ENCODE results near the gene NFIX. TPM values are rescaled to one million over a fixed set of nuclear protein-coding genes. Genes with fewer than 3 reads are reported as not detected.

The NFIX gene
- total RNA-seq, 4 donors from 2014 or later = 39.8 to 55.8 (median 48.2) TPM

GRCh38 chr19:13087795-13088537, 92.7 kb downstream of the NFIX start:
- Histone ChIP-seq H3K4me3 (no peak overlapping the region), H3K27ac (peak overlapping the region in 1 of 4 donors; percentile 17), H3K36me3 (peaks cover 0 to 60% (median 0%) of the 10 kb centered on the region in 3 donors), H3K9me3 (no peaks in the 10 kb centered on the region), H3K4me1 (peaks cover 0 to 64% (median 30%) of the 10 kb centered on the region in 4 donors), H3K27me3 (no peaks in the 10 kb centered on the region)
- no peak for DNase-seq (ENCODE audit: low spot score in 2 of 2)
- TF ChIP-seq, protein P1, sequence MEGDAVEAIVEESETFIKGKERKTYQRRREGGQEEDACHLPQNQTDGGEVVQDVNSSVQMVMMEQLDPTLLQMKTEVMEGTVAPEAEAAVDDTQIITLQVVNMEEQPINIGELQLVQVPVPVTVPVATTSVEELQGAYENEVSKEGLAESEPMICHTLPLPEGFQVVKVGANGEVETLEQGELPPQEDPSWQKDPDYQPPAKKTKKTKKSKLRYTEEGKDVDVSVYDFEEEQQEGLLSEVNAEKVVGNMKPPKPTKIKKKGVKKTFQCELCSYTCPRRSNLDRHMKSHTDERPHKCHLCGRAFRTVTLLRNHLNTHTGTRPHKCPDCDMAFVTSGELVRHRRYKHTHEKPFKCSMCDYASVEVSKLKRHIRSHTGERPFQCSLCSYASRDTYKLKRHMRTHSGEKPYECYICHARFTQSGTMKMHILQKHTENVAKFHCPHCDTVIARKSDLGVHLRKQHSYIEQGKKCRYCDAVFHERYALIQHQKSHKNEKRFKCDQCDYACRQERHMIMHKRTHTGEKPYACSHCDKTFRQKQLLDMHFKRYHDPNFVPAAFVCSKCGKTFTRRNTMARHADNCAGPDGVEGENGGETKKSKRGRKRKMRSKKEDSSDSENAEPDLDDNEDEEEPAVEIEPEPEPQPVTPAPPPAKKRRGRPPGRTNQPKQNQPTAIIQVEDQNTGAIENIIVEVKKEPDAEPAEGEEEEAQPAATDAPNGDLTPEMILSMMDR (IDR thresholded peaks at IDR 0.05) = no peak
- TF ChIP-seq POLR2A (IDR thresholded peaks at IDR 0.05) (no peak), EP300 (IDR thresholded peaks at IDR 0.05) (no peak)
- 85 to 88% methylated on average over 37 of the region's 37 CpGs for WGBS, 2 donors

DNA sequence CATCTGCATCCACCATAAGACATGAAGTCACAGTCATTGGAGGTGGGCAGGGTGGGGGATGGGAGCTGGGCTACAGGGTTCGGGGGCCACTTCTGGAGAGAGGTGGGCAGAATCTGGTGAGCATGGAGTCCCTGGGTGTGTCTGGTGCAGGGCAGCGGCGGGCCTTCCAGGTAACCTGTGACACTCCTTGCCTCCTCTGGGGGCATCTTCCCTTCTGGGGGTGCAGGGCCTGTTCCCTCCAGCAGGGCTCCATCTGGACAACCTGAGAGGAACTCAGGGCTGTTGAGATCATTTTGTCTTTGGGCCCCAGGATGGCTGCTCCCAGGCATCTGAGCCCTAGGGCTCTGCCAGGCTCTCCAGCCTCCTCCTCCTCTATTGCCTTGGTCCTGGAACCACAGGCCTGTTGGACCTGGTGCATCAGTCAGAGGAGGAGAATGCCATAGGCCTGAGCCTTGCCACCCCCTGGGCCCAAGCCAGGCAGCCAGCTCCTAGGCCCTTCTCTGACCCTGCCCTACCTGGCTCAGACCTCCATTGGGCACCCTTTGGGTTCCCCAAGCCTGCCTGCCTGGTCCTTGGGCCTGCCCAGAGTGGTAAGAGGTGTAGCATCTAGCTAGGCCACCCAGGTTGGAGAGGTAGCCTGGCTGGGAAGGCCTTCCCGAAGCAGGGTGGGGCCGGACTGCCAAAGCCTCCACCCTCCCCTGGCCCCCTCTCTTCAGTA, 94.0 kb downstream of the NFIX start:
- Histone ChIP-seq H3K27ac (peak overlapping the region in 3 of 4 donors; percentile 21 to 88 (median 88)), H3K9me3 (no peaks in the 10 kb centered on the region), H3K4me1 (peaks cover 0 to 67% (median 41%) of the 10 kb centered on the region in 4 donors), H3K4me3 (no peak overlapping the region), H3K27me3 (no peaks in the 10 kb centered on the region), H3K36me3 (peaks cover 0 to 46% (median 0%) of the 10 kb centered on the region in 3 donors)
- WGBS, 2 donors = 81 to 88% methylated on average over 4 to 5 of the region's 5 CpGs
- no peak for TF ChIP-seq POLR2A (IDR thresholded peaks at IDR 0.05)
- TF ChIP-seq, protein P1 (IDR thresholded peaks at IDR 0.05) = peak in 1 of 5 experiments; percentile 31
- no peak for TF ChIP-seq EP300 (IDR thresholded peaks at IDR 0.05)
- DNase-seq (ENCODE audit: low spot score in 2 of 2) = no peak

GRCh38 chr19:13089857-13090507, 94.7 kb downstream of the NFIX start:
- DNase-seq (ENCODE audit: low spot score in 2 of 2) = no peak
- WGBS, 2 donors = 71 to 78% methylated on average over 11 to 12 of the region's 12 CpGs
- Histone ChIP-seq H3K4me1 (peaks cover 0 to 72% (median 48%) of the 10 kb centered on the region in 4 donors), H3K27me3 (no peaks in the 10 kb centered on the region), H3K36me3 (peaks cover 0 to 47% (median 0%) of the 10 kb centered on the region in 3 donors), H3K27ac (peak overlapping the region in 3 of 4 donors; percentile 21 to 88 (median 88)), H3K4me3 (no peak overlapping the region), H3K9me3 (no peaks in the 10 kb centered on the region)
- no peak for TF ChIP-seq EP300 (IDR thresholded peaks at IDR 0.05)
- no peak for TF ChIP-seq POLR2A (IDR thresholded peaks at IDR 0.05)
- TF ChIP-seq, protein P1 (IDR thresholded peaks at IDR 0.05) = no peak

GRCh38 chr19:13090511-13091231, 95.4 kb downstream of the NFIX start:
- no peaks in the 10 kb centered on the region for H3K9me3 ChIP-seq
- TF ChIP-seq, protein P1 (IDR thresholded peaks at IDR 0.05) = no peak
- no peak for TF ChIP-seq POLR2A (IDR thresholded peaks at IDR 0.05)
- TF ChIP-seq EP300 (IDR thresholded peaks at IDR 0.05) = no peak
- H3K27ac ChIP-seq = peak overlapping the region; percentile 17 to 88 (median 54)
- H3K4me1 ChIP-seq = peaks cover 0 to 73% (median 55%) of the 10 kb centered on the region in 4 donors
- no peak overlapping the region for H3K4me3 ChIP-seq
- WGBS, 2 donors = 55 to 62% methylated on average over 6 of the region's 10 CpGs
- H3K27me3 ChIP-seq = no peaks in the 10 kb centered on the region
- DNase-seq (ENCODE audit: low spot score in 2 of 2) = no peak
- peaks cover 0 to 48% (median 0%) of the 10 kb centered on the region in 3 donors for H3K36me3 ChIP-seq

Measured in tibial nerve (tissue), 4 donors.